Caki2 (cell line): Measurements from ENCODE around the gene HIPK1. TPM values are rescaled to one million over a fixed set of nuclear protein-coding genes. Genes with fewer than 3 reads are reported as not detected.
"Not testable (repeated sequence)": the region's sequence is repeated elsewhere in the genome, so short reads cannot be mapped to it uniquely, and the experiment has no call there.

Source experiments
- DNase-seq: peaks from one replicate; pipeline ENCODE4 v3.0.0-alpha.2; 2015; ENCODE audit warnings: low read depth
- in situ Hi-C: cut with HindIII; loops from 2 replicates; pipeline ENCODE4 v1.10.0; 2016; ENCODE audit warnings: low sequenced_read_pairs, low pct_unique_long_range_greater_than_20kb, mixed read lengths
- total RNA-seq: library from RNA; depleted of rRNA; stranded (reverse); fragments of >200 nt; shearing (Covaris generic); gene quantifications from 2 replicates; pipeline ENCODE4 v1.2.3, GENCODE V29; 2014; ENCODE audit warnings: low replicate concordance

HIPK1 gene
- total RNA-seq, 1 experiment from 2014 or later: 10.0 TPM

- DNase-seq: no peak
- in situ Hi-C loops: no loop called here
These were observed 63.9 kb downstream of the HIPK1 start for GRCh38 chr1:113993072-113993471.

GRCh38 chr1:113993766-113994165, 64.6 kb downstream of the HIPK1 start:
- DNase-seq: no peak
- in situ Hi-C loops: no loop called here

DNA sequence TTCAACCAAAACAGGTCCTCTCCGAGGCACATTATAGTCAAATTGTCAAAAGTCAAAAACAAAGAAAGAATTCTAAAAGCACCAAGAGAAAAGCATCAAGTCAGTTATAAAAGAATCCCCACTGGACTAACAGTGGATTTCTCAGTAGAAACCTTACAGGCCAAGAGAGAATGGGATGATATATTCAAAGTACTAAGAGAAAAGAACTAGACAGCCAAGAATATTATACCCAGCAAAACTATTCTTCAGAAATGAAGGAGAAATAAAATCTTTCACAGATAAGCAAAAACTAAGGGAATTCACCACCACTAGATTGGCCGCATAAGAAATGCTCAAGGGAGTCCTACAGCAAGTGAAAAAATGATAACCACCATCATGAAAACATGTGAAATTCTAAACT, 66.3 kb downstream of the HIPK1 start:
- no peak for DNase-seq
- in situ Hi-C loops: no loop called here

GRCh38 chr1:113998361-113998760, 69.2 kb downstream of the HIPK1 start:
- no peak for DNase-seq
- in situ Hi-C loops: no loop called here

DNA sequence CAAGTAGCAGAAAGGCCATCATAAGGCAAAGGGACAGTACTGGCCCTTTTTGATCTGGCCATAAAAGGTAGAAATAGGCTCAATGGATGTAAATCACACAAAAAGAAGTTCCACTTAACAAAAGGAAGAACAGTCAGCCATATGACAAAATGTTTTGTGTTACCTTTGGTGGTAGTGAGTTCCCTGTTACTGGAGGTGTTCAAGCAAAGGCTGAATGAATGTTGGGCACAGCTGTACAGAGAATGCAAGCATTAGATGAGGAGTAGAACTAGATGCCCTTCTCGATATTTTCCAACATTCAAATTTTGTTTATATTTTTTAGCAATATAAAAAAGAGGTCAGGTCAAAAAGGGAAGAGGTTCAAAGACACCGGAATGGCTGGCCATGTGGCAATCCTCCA, 70.1 kb downstream of the HIPK1 start:
- DNase-seq: no peak
- in situ Hi-C loops: no loop called here

- no peak for DNase-seq
- in situ Hi-C loops: no loop called here
These were observed 70.7 kb downstream of the HIPK1 start for GRCh38 chr1:113999799-114000198.

- in situ Hi-C loops: no loop called here
- DNase-seq: no peak
These were observed 71.3 kb downstream of the HIPK1 start for GRCh38 chr1:114000406-114000805.

DNA sequence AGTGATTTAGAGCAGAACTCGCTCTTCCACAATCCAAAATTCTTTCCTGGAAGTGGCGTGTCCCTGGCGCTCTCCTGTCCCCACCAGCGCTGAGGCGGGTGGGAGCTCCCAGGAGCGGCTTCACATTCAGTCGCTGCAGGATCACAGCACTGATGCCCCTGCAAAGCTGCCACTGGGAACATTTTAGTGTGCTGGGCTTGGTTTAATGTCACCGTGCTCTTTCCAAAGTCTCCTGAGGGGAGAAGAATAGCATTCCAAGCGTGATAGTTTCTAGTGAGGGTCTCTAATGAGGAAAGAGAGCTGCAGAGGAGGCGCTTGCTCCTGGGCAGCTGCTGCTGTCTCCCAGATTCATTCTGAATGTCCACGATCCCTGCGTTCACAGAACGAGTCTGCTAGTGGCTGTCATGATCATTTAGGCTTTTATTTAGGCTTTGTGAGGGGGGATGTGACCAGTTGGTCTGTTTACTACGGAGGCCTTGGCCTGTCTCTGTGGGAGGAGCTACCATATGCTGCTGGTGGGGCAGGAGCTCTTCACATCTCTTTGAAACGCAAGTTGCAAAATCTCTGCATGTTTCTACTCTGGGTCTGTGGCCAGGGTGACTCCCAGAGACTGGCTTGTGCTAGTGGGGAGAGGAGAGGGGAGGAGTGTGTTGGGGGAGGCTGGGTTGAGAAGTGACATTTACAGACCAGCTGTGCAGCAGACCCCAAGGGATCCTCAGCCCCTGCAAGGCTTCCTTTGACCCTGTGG, 73.5 kb downstream of the HIPK1 start:
- no peak for DNase-seq

DNA sequence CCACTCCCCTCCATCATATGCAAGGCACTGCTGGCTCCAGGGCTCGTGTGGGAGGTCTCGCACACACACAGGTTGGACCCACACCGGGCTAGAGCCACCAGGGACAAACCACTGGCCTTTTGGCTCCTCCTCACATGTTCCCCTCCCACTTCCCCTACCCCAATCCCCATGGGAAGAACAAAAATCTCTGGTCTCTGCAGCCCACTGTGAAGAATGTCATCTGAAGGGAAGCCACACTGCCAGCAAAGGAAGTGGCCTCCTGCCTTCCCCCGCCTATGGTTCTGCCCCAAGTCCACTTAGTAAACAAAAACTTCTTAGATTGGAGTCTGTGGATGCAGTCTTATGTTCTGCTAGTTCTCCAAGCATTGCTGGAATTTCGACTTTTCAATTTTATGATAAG, 74.3 kb downstream of the HIPK1 start:
- no peak for DNase-seq
- in situ Hi-C loops: no loop called here

More for the DNA sequence above, 73.5 kb downstream of the HIPK1 start:
- in situ Hi-C loops: no loop called here

DNA sequence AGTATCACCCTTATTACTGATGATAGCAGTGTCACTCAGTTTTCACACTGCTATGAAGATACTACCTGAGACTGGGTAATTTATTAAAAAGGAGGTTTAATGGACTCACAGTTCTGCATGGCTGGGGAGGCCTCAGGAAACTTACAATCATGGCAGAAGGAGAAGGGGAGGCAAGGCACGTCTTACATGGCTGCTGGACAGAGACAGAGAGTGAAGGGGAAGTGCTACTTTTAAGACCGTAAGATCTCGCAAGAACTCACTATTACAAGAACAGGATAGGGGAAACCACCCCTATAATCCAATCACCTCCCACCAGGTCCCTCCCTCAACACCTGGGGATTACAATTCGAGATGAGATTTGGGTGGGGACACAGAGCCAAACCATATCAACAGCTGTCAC, 77.7 kb downstream of the HIPK1 start:
- in situ Hi-C loops, DNase-seq: not testable (repeated sequence)

DNA sequence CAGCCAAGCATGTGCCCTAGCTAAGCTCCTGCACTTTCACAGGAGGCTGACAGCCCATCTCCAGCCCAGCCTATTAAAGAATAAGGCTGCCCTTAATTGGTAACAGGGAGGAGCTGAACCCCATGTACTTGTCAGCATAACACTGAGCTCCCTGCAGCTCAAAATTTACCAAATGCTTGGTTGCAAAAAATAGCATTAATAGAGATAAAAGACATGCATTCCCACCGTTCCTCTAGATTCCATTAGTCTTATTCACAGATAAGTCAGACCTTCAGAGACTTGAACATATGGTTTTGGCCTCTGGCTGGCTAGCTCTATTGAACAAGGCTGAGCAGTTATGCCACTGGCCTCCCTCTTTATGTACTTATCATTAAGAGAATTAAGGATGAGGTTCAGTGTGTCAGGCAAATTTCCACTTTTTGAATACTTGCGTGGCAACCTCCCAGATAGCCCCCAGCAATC, 79.4 kb downstream of the HIPK1 start:
- no peak for DNase-seq
- in situ Hi-C loops: no loop called here

DNA sequence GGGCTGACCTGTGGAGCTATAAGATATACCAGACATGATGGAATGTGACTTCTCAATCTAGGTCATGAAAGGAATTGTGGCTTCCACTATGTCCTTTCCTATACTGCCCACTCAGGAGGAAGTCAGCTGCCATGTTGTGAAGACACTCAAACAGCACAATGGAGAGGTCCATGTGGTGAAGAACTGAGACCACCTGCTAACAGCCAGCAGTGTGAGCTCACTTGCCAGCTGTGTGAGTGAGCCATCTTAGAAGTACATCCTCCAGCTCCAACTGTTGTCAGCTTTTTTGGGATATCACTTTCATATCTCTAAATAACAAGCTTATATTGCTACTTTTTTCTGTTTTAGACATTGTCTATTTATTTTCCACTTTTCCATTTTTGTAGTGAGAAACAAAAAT, 79.9 kb downstream of the HIPK1 start:
- no peak for DNase-seq
- in situ Hi-C loops: no loop called here

- no peak for DNase-seq
- in situ Hi-C loops: no loop called here
These were observed 80.3 kb downstream of the HIPK1 start for GRCh38 chr1:114009393-114009792.

GRCh38 chr1:114010433-114011184, 81.5 kb downstream of the HIPK1 start:
- DNase-seq: no peak
- in situ Hi-C loops: no loop called here

GRCh38 chr1:114011796-114012195, 82.7 kb downstream of the HIPK1 start:
- in situ Hi-C loops: no loop called here
- DNase-seq: no peak

- in situ Hi-C loops: no loop called here
- no peak for DNase-seq
These were observed 86.0 kb downstream of the HIPK1 start for GRCh38 chr1:114015075-114015474.

DNA sequence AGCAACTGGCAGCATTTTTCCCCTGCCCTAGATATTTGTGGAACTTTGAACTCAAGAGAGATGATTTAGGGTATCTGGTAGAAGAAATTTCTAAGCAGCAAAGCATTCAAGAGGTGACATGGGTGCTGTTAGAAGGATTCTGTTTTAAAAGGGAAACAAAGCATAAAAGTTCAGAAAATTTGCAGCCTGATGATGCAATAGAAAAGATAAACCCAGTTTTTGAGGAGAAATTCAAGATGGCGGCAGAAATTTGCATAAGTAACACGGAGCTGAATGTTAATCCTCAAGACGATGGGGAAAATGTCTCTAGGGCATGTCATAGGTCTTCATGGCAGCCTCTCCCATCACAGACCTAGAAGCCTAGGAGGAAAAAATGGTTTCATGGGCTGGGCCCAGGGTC, 90.6 kb downstream of the HIPK1 start:
- DNase-seq, in situ Hi-C loops: not testable (repeated sequence)

- in situ Hi-C loops: no loop called here
- no peak for DNase-seq
These were observed 92.6 kb downstream of the HIPK1 start for GRCh38 chr1:114021665-114022099.

- no peak for DNase-seq
- in situ Hi-C loops: no loop called here
These were observed 93.8 kb downstream of the HIPK1 start for GRCh38 chr1:114022877-114023276.

- DNase-seq: no peak
These were observed 94.3 kb downstream of the HIPK1 start for GRCh38 chr1:114023377-114023776.

More at GRCh38 chr1:114023377-114023776, 94.3 kb downstream of the HIPK1 start:
- in situ Hi-C loops: no loop called here
